Progenitor cell of endocrine pancreas (in vitro differentiated cells): ENCODE results near the gene ASGR1. TPM values are rescaled to one million over a fixed set of nuclear protein-coding genes. Genes with fewer than 3 reads are reported as not detected.
A peak's percentile ranks its signal among the peaks of the same experiment; 100 is the strongest.
"Not testable (repeated sequence)": the region's sequence is repeated elsewhere in the genome, so short reads cannot be mapped to it uniquely, and the experiment has no call there.

Experiments
- DNase-seq: peaks from one replicate; pipeline ENCODE4 v3.0.0; 2021; ENCODE audit warnings: low spot score; ENCODE audit not compliant: unreplicated experiment
- H3K27ac Mint-ChIP-seq: 2 replicates; pipeline ENCODE4 v1.8.0; 2021; ENCODE audit warnings: mild to moderate bottlenecking, moderate library complexity, mixed read lengths
- H3K27me3 Mint-ChIP-seq: 2 replicates; pipeline ENCODE4 v1.8.0; 2021; ENCODE audit warnings: mixed read lengths
- H3K36me3 Mint-ChIP-seq: 2 replicates; pipeline ENCODE4 v1.8.0; 2022; ENCODE audit warnings: mixed read lengths; ENCODE audit not compliant: insufficient read depth
- H3K4me1 Mint-ChIP-seq: 2 replicates; pipeline ENCODE4 v1.8.0; 2021; ENCODE audit warnings: low read depth, mixed read lengths
- H3K4me3 Mint-ChIP-seq: 2 replicates; pipeline ENCODE4 v1.8.0; 2021; ENCODE audit warnings: low read depth, mild to moderate bottlenecking, moderate library complexity, mixed read lengths
- H3K9me3 Mint-ChIP-seq: 2 replicates; pipeline ENCODE4 v1.8.0; 2021; ENCODE audit warnings: low read depth, mixed read lengths
- CTCF ChIP-seq: fragments of 200-600 bp; sonication (generic); IDR thresholded peaks from one replicate; pipeline ENCODE4 v1.5.0; 2021; ENCODE audit warnings: antibody characterized with exemption, mild to moderate bottlenecking; ENCODE audit not compliant: unreplicated experiment
- total RNA-seq: library from RNA; stranded (reverse); gene quantifications from 2 replicates; pipeline ENCODE4 v1.2.1, GENCODE V29; 2021

ASGR1 gene
- total RNA-seq, 1 donor from 2014 or later = 10.6 TPM

GRCh38 chr17:7175330-7175733 is 3.8 kb downstream of the ASGR1 start:
- no peaks in the 10 kb centered on the region for H3K27me3 Mint-ChIP-seq
- DNase-seq = no peak
- H3K36me3 Mint-ChIP-seq = peaks cover 2% of the 10 kb centered on the region
- H3K27ac Mint-ChIP-seq = no peak overlapping the region
- no peaks in the 10 kb centered on the region for H3K9me3 Mint-ChIP-seq
- no peak overlapping the region for H3K4me3 Mint-ChIP-seq
- no peak for TF ChIP-seq CTCF
- peaks cover 8% of the 10 kb centered on the region for H3K4me1 Mint-ChIP-seq

- Mint-ChIP-seq H3K36me3 (peaks cover 2% of the 10 kb centered on the region), H3K4me3 (no peak overlapping the region)
Observed at GRCh38 chr17:7174603-7175326, 4.4 kb downstream of the ASGR1 start.

GRCh38 chr17:7173687-7174602 is 5.2 kb downstream of the ASGR1 start:
- Mint-ChIP-seq H3K4me1 (peaks cover 8% of the 10 kb centered on the region), H3K36me3 (peaks cover 4% of the 10 kb centered on the region), H3K9me3 (peaks cover 5% of the 10 kb centered on the region), H3K4me3 (peak overlapping the region; percentile 32), H3K27ac (no peak overlapping the region), H3K27me3 (no peaks in the 10 kb centered on the region)
- TF ChIP-seq CTCF = peak; percentile 37
- peak; percentile 41 for DNase-seq

More at GRCh38 chr17:7174603-7175326, 4.4 kb downstream of the ASGR1 start:
- no peak for TF ChIP-seq CTCF
- Mint-ChIP-seq H3K9me3 (no peaks in the 10 kb centered on the region), H3K27me3 (no peaks in the 10 kb centered on the region), H3K27ac (no peak overlapping the region), H3K4me1 (peaks cover 8% of the 10 kb centered on the region)
- no peak for DNase-seq

- not testable (repeated sequence) for H3K36me3 Mint-ChIP-seq, H3K27ac Mint-ChIP-seq, H3K4me3 Mint-ChIP-seq, H3K9me3 Mint-ChIP-seq, DNase-seq, H3K27me3 Mint-ChIP-seq, H3K4me1 Mint-ChIP-seq
Observed at GRCh38 chr17:7172522-7173191, 6.5 kb downstream of the ASGR1 start.

- H3K27me3 Mint-ChIP-seq, H3K9me3 Mint-ChIP-seq, H3K4me3 Mint-ChIP-seq, H3K27ac Mint-ChIP-seq, DNase-seq, H3K4me1 Mint-ChIP-seq, H3K36me3 Mint-ChIP-seq: not testable (repeated sequence)
Observed at GRCh38 chr17:7169565-7169908, 9.6 kb downstream of the ASGR1 start.

GRCh38 chr17:7168841-7169564 is 10.2 kb downstream of the ASGR1 start:
- H3K36me3 Mint-ChIP-seq, H3K9me3 Mint-ChIP-seq, DNase-seq, H3K4me3 Mint-ChIP-seq, H3K27me3 Mint-ChIP-seq, H3K27ac Mint-ChIP-seq, H3K4me1 Mint-ChIP-seq: not testable (repeated sequence)
